Activated naive CD8-positive, alpha-beta T cell treated with anti-CD3 and anti-CD28 coated beads for 36 hours (primary cell): ENCODE data around the gene TUBGCP5. TPM values are rescaled to one million over a fixed set of nuclear protein-coding genes. Genes with fewer than 3 reads are reported as not detected.
"Not testable (repeated sequence)": the region's sequence is repeated elsewhere in the genome, so short reads cannot be mapped to it uniquely, and the experiment has no call there.

Experiments used
- DNase-seq: peaks from one replicate; pipeline ENCODE4 v3.0.0; 2021
- H3K27ac Mint-ChIP-seq: one replicate; pipeline ENCODE4 v1.8.0; 2022; ENCODE audit warnings: mild to moderate bottlenecking, moderate library complexity, mixed read lengths
- H3K27me3 Mint-ChIP-seq: one replicate; pipeline ENCODE4 v1.8.0; 2022; ENCODE audit warnings: mild to moderate bottlenecking, mixed read lengths
- H3K36me3 Mint-ChIP-seq: one replicate; pipeline ENCODE4 v1.8.0; 2021; ENCODE audit warnings: mild to moderate bottlenecking, mixed read lengths
- H3K4me1 Mint-ChIP-seq: one replicate; pipeline ENCODE4 v1.8.0; 2021; ENCODE audit warnings: mixed read lengths
- H3K4me3 Mint-ChIP-seq: one replicate; pipeline ENCODE4 v1.8.0; 2022; ENCODE audit warnings: mild to moderate bottlenecking, moderate library complexity, mixed read lengths
- H3K9me3 Mint-ChIP-seq: one replicate; pipeline ENCODE4 v1.8.0; 2022; ENCODE audit warnings: mixed read lengths
- total RNA-seq, 2 experiments: library from RNA; stranded (reverse); gene quantifications; one replicate each; pipeline ENCODE4 v1.2.3, GENCODE V29; 2021

Gene TUBGCP5
- total RNA-seq = 10 to 100 TPM; 22.4 to 22.5 TPM

- peak within 1 kb of the TSS; percentile 83 for H3K27ac Mint-ChIP-seq
- DNase-seq = peak; percentile 99
- peaks cover 18% of the 10 kb centered on the region for H3K36me3 Mint-ChIP-seq
- peaks cover 24% of the 10 kb centered on the region for H3K4me1 Mint-ChIP-seq
- no peaks in the 10 kb centered on the region for H3K27me3 Mint-ChIP-seq
- H3K4me3 Mint-ChIP-seq = peak within 1 kb of the TSS; percentile 89
- no peaks in the 10 kb centered on the region for H3K9me3 Mint-ChIP-seq
Measured at GRCh38 chr15:23039143-23039916, at the start of gene TUBGCP5. Gene TUBGCP5, minus strand, starts transcription at chr15:23039569. Its CDS starts 26 bp downstream, at chr15:23039543.

GRCh38 chr15:23083115-23083514 is 43.7 kb upstream of the TUBGCP5 start:
- Mint-ChIP-seq H3K36me3 (no peaks in the 10 kb centered on the region), H3K27ac (no peak overlapping the region), H3K4me3 (no peak overlapping the region), H3K27me3 (no peaks in the 10 kb centered on the region), H3K4me1 (no peaks in the 10 kb centered on the region), H3K9me3 (no peaks in the 10 kb centered on the region)
- no peak for DNase-seq

DNA sequence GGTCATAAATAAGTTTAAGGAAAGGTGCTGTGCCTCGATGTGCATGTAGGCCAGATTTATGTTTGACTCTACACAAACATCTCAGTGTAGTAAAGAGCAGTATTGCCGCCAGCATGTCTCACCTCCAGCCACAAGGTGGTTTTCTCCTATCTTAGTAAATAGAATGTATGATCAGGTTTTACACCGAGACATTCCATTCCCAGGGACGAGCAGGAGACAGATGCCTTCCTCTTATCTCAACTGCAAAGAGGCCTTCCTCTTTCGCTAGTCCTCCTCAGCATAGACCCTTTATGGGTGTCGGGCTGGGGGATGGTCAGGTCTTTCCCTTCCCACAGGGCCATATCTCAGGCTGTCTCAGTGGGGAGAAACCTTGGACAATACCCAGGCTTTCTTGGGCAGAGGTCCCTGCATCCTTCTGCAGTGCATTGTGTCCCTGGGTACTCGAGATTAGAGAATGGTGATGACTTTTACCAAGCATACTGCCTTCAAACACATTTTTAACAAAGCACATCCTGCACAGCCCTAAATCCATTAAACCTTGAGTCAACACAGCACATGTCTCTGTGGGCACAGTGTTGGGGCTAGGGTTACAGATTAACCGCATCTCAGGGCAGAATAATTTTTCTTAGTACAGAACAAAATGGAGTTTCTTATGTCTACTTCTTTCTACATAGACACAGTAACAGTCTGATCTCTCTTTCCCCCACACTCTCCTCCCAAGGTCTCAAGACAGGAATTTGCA is 42.8 kb upstream of the TUBGCP5 start:
- not testable (repeated sequence) for H3K36me3 Mint-ChIP-seq, H3K27me3 Mint-ChIP-seq, H3K4me1 Mint-ChIP-seq, H3K27ac Mint-ChIP-seq, H3K9me3 Mint-ChIP-seq, H3K4me3 Mint-ChIP-seq, DNase-seq

- Mint-ChIP-seq H3K4me3 (no peak overlapping the region), H3K36me3 (no peaks in the 10 kb centered on the region), H3K4me1 (no peaks in the 10 kb centered on the region), H3K27ac (no peak overlapping the region), H3K27me3 (no peaks in the 10 kb centered on the region), H3K9me3 (no peaks in the 10 kb centered on the region)
- DNase-seq = no peak
Measured at GRCh38 chr15:23081271-23081670, 41.9 kb upstream of the TUBGCP5 start.

GRCh38 chr15:23079766-23080165 is 40.4 kb upstream of the TUBGCP5 start:
- H3K4me3 Mint-ChIP-seq = no peak overlapping the region
- no peaks in the 10 kb centered on the region for H3K27me3 Mint-ChIP-seq
- DNase-seq = no peak
- no peaks in the 10 kb centered on the region for H3K4me1 Mint-ChIP-seq
- H3K9me3 Mint-ChIP-seq = no peaks in the 10 kb centered on the region
- H3K27ac Mint-ChIP-seq = no peak overlapping the region
- no peaks in the 10 kb centered on the region for H3K36me3 Mint-ChIP-seq

DNA sequence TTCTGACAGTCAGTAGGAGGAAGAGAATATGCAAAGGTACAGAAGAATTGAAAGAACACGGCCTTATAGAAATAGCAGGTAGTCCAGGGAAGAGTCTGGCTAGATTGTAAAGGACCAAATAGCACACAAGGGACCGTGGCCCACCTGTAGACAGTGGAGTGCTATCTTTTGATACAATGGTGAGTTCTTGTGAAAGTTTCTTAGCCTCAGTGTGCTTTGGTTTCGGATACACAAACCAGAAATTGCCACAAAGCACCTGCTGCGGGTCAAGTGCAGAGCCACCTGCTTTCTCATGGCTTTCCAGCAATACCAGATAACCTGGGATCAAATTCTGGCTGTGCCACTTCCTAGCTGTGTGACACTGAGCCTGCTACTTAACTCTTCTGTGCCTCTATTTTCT is 36.6 kb upstream of the TUBGCP5 start:
- H3K36me3 Mint-ChIP-seq = no peaks in the 10 kb centered on the region
- no peak overlapping the region for H3K4me3 Mint-ChIP-seq
- peaks cover 4% of the 10 kb centered on the region for H3K27me3 Mint-ChIP-seq
- H3K4me1 Mint-ChIP-seq = no peaks in the 10 kb centered on the region
- no peak for DNase-seq
- no peak overlapping the region for H3K27ac Mint-ChIP-seq
- no peaks in the 10 kb centered on the region for H3K9me3 Mint-ChIP-seq

DNA sequence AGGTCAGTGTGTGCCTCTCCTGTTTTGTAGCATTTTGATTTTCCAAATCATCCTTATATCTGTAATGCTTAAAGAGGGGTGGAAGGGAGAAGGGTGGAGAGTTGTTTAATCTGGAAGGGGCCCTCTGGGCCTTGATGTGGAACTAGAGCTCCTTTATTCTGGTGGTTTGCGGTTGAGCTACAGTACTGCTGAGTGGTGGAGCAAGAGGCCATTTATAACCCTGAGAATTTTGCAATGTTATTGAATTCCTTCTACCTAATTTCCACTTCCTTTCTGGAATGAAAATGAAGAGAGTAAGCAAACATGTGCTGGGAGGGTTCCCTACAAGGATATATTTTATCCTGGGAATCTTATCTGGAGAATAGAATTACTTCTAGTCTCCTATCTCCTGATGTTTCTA is 35.3 kb upstream of the TUBGCP5 start:
- H3K27me3 Mint-ChIP-seq = peaks cover 4% of the 10 kb centered on the region
- H3K4me3 Mint-ChIP-seq = no peak overlapping the region
- no peaks in the 10 kb centered on the region for H3K36me3 Mint-ChIP-seq
- no peaks in the 10 kb centered on the region for H3K9me3 Mint-ChIP-seq
- no peak overlapping the region for H3K27ac Mint-ChIP-seq
- no peaks in the 10 kb centered on the region for H3K4me1 Mint-ChIP-seq
- DNase-seq = no peak

GRCh38 chr15:23073890-23074646 is 34.7 kb upstream of the TUBGCP5 start:
- H3K4me1 Mint-ChIP-seq = no peaks in the 10 kb centered on the region
- no peaks in the 10 kb centered on the region for H3K36me3 Mint-ChIP-seq
- no peak for DNase-seq
- H3K9me3 Mint-ChIP-seq = no peaks in the 10 kb centered on the region
- no peak overlapping the region for H3K27ac Mint-ChIP-seq
- no peak overlapping the region for H3K4me3 Mint-ChIP-seq
- peaks cover 4% of the 10 kb centered on the region for H3K27me3 Mint-ChIP-seq

DNA sequence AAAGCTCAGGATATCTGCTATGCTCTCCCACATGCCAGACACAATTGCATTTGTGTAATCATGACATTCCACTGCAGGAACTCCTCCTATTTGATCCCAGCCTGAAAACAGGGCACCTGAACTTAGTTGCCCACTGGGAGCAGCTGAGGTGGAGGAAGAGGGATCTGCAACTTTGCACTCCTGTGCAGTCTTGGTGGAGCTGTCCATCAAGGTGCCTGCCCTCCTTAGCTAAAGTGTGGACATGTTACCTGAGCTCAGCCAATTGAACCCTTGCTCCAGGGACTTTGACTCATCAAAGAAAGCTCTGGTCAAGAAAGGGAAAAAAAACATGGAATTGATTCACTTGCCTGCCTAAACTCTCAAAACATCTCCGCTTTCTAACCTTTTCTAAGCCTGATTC is 33.3 kb upstream of the TUBGCP5 start:
- Mint-ChIP-seq H3K27me3 (peaks cover 4% of the 10 kb centered on the region), H3K4me3 (no peak overlapping the region), H3K9me3 (no peaks in the 10 kb centered on the region), H3K36me3 (no peaks in the 10 kb centered on the region), H3K4me1 (no peaks in the 10 kb centered on the region), H3K27ac (no peak overlapping the region)
- no peak for DNase-seq

DNA sequence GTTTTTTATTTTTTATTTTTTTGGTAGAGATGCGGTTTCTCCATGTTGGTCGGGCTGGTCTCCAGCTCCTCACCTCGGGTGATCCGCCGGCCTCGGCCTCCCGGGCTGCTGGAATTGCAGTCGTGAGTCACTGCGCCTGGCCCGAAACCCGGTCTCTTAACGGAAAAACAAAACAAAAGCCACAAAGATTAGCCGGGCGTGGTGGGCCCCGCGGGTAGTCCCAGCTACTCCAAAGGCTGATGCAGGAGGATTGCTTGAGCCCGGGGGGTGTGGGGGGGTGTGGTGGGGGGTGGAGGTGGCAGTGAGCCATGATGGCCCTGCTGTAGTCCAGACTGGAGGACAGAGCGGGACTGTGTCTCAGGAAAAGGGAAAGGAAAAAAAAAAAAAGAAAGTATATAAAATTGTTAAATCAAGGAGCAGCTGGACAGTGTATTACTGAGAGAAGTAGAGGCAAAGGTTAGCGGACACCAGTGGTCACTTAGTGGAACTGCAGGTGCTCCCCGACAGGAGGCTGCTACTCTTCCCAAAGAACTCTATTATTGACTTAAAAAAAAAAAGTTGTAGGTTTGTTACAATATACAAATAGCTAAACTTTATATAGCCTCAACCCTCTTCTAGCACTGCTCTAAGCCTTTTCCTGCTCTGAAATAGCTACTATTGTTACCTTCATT is 30.3 kb upstream of the TUBGCP5 start:
- Mint-ChIP-seq H3K27ac (no peak overlapping the region), H3K36me3 (no peaks in the 10 kb centered on the region), H3K9me3 (no peaks in the 10 kb centered on the region), H3K4me1 (no peaks in the 10 kb centered on the region), H3K4me3 (no peak overlapping the region), H3K27me3 (peaks cover 4% of the 10 kb centered on the region)
- DNase-seq = no peak

- H3K27ac Mint-ChIP-seq = no peak overlapping the region
- no peak overlapping the region for H3K4me3 Mint-ChIP-seq
- H3K9me3 Mint-ChIP-seq = peaks cover 3% of the 10 kb centered on the region
- H3K4me1 Mint-ChIP-seq = no peaks in the 10 kb centered on the region
- DNase-seq = no peak
- peaks cover 4% of the 10 kb centered on the region for H3K27me3 Mint-ChIP-seq
- H3K36me3 Mint-ChIP-seq = no peaks in the 10 kb centered on the region
Measured at GRCh38 chr15:23067416-23067815, 28.0 kb upstream of the TUBGCP5 start.

- Mint-ChIP-seq H3K36me3 (no peaks in the 10 kb centered on the region), H3K4me1 (no peaks in the 10 kb centered on the region), H3K27me3 (no peaks in the 10 kb centered on the region), H3K27ac (no peak overlapping the region), H3K4me3 (no peak overlapping the region), H3K9me3 (peaks cover 3% of the 10 kb centered on the region)
- DNase-seq = no peak
Measured at GRCh38 chr15:23065836-23066235, 26.5 kb upstream of the TUBGCP5 start.

DNA sequence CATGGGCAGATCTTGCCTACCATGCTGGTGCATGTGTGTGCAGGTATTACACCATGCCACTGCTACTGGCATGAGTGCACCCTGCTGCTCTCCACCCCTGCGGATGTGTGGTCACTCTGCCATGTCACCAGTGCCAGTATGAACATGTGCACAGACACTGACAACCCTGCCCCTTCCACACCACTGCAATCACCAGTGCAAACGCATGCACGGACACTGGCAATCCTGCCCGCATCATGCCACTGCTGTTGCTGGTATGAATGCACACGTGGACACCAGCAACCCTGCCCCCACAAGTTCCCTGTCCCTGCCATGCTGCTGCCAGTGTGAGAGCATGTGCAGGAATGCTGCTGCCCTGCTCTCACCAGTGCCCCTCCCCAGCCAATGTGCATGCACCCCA is 24.8 kb upstream of the TUBGCP5 start:
- no peaks in the 10 kb centered on the region for H3K4me1 Mint-ChIP-seq
- H3K27ac Mint-ChIP-seq = no peak overlapping the region
- no peaks in the 10 kb centered on the region for H3K27me3 Mint-ChIP-seq
- H3K36me3 Mint-ChIP-seq = no peaks in the 10 kb centered on the region
- no peak for DNase-seq
- H3K9me3 Mint-ChIP-seq = peaks cover 3% of the 10 kb centered on the region
- H3K4me3 Mint-ChIP-seq = no peak overlapping the region

DNA sequence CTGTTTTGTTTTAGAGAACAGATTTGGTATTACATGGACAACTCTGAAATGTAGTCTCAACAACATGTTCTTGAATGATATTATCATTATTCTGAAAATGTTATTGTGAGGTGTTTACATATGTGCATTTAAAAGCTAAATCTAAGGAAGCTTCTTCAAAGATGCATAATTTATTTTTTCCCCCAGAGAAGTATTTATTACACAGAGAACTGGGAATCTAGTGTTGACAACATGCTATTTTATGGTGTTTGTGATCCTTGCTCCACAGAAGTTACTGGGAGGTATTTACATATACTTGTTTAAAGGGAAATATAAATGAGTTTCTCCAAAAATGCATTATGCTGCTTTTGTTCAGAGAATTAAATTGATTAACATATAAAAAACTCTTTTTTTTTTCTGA is 18.3 kb upstream of the TUBGCP5 start:
- Mint-ChIP-seq H3K9me3 (peaks cover 1% of the 10 kb centered on the region), H3K27ac (no peak overlapping the region), H3K36me3 (no peaks in the 10 kb centered on the region), H3K4me1 (no peaks in the 10 kb centered on the region), H3K27me3 (peaks cover 4% of the 10 kb centered on the region), H3K4me3 (no peak overlapping the region)
- DNase-seq = no peak

DNA sequence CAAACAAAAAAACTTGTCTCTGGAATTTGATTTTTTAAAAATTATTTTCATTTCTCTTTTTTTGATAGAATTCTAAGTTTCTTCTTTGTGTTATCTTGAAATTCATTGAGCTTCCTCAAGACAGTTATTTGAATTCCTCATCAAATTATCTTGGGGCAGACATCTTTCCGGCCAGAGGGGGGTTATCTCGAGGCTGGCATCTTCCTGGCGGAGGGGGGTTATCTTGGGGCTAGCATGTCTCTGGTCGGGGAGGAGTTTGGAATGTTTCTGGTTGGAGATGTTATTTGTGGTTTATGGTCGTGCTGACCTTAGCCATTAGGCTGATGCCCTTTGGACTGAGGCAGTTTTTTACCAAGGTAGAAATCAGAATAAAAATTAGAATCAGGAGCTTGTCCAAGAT is 15.9 kb upstream of the TUBGCP5 start:
- H3K4me3 Mint-ChIP-seq = no peak overlapping the region
- no peak overlapping the region for H3K27ac Mint-ChIP-seq
- no peak for DNase-seq
- no peaks in the 10 kb centered on the region for H3K36me3 Mint-ChIP-seq
- H3K27me3 Mint-ChIP-seq = peaks cover 4% of the 10 kb centered on the region
- H3K9me3 Mint-ChIP-seq = no peaks in the 10 kb centered on the region
- H3K4me1 Mint-ChIP-seq = no peaks in the 10 kb centered on the region
